ENCODE data around the gene CLEC18C. TPM values are rescaled to one million over a fixed set of nuclear protein-coding genes. Genes with fewer than 3 reads are reported as not detected.

Gene CLEC18C
- total and polyA plus RNA-seq, 2 donors (not counting 1 experiment from before 2014, with no cell fraction given) = 0.01 to 0.17 TPM

GRCh38 chr16:70156207-70156978 is 17.2 kb upstream of the CLEC18C start:
- H3K4me3 ChIP-seq (replicated peaks in 1 of 4; ENCODE audit: control extremely low read depth in 1 of 4, insufficient read depth in 1 of 4, low read depth in 3 of 4, low read length in 4 of 4) = no peak overlapping the region
- H4K20me1 ChIP-seq (ENCODE audit: control insufficient read depth, extremely low read depth, insufficient read depth, low read length) = no peaks in the 10 kb centered on the region
- H2AFZ ChIP-seq (ENCODE audit: low read length) = no peak overlapping the region
- no peak overlapping the region for H3K4me2 ChIP-seq (ENCODE audit: extremely low read depth, insufficient read depth, low read length)
- no peaks in the 10 kb centered on the region for H3K9me3 ChIP-seq (ENCODE audit: control insufficient read depth, insufficient read depth, low read depth, low read length)
- peaks cover 22% of the 10 kb centered on the region for H3K36me3 ChIP-seq (ENCODE audit: control insufficient read depth, insufficient read depth, low read length)
- DNase-seq (ENCODE audit: low read depth in 2 of 2) = no peak
- TF ChIP-seq EZH2 (IDR thresholded peaks at IDR 0.05; ENCODE audit: low read length, missing control alignments) = no peak
- no peak for TF ChIP-seq CTCF (conservative IDR thresholded peaks at IDR 0.05 in 1 of 2, IDR thresholded peaks at IDR 0.05 in 1 of 2; ENCODE audit: low read depth in 1 of 2, low read length in 2 of 2)
- H3K27me3 ChIP-seq (ENCODE audit: control insufficient read depth, insufficient read depth, low read length) = no peaks in the 10 kb centered on the region
- no peak overlapping the region for H3K9ac ChIP-seq (ENCODE audit: insufficient read depth, low read length)
- H3K27ac ChIP-seq (ENCODE audit: insufficient read depth, low read length) = no peak overlapping the region
- no peaks in the 10 kb centered on the region for H3K4me1 ChIP-seq (ENCODE audit: control insufficient read depth, extremely low read depth, insufficient read depth, low read length)
- no peaks in the 10 kb centered on the region for H3K79me2 ChIP-seq (ENCODE audit: control insufficient read depth, insufficient read depth, low read length)

GRCh38 chr16:70157105-70157476 is 16.5 kb upstream of the CLEC18C start:
- H3K9ac ChIP-seq (ENCODE audit: insufficient read depth, low read length) = no peak overlapping the region
- no peaks in the 10 kb centered on the region for H3K79me2 ChIP-seq (ENCODE audit: control insufficient read depth, insufficient read depth, low read length)
- no peaks in the 10 kb centered on the region for H3K9me3 ChIP-seq (ENCODE audit: control insufficient read depth, insufficient read depth, low read depth, low read length)
- no peak for DNase-seq (ENCODE audit: low read depth in 2 of 2)
- no peak overlapping the region for H3K4me3 ChIP-seq (replicated peaks in 1 of 4; ENCODE audit: control extremely low read depth in 1 of 4, insufficient read depth in 1 of 4, low read depth in 3 of 4, low read length in 4 of 4)
- no peak overlapping the region for H3K4me2 ChIP-seq (ENCODE audit: extremely low read depth, insufficient read depth, low read length)
- no peaks in the 10 kb centered on the region for H3K27me3 ChIP-seq (ENCODE audit: control insufficient read depth, insufficient read depth, low read length)
- no peaks in the 10 kb centered on the region for H4K20me1 ChIP-seq (ENCODE audit: control insufficient read depth, extremely low read depth, insufficient read depth, low read length)
- H3K36me3 ChIP-seq (ENCODE audit: control insufficient read depth, insufficient read depth, low read length) = peaks cover 19% of the 10 kb centered on the region
- no peak for TF ChIP-seq CTCF (conservative IDR thresholded peaks at IDR 0.05 in 1 of 2, IDR thresholded peaks at IDR 0.05 in 1 of 2; ENCODE audit: low read depth in 1 of 2, low read length in 2 of 2)
- no peak for TF ChIP-seq EZH2 (IDR thresholded peaks at IDR 0.05; ENCODE audit: low read length, missing control alignments)
- H3K4me1 ChIP-seq (ENCODE audit: control insufficient read depth, extremely low read depth, insufficient read depth, low read length) = peaks cover 3% of the 10 kb centered on the region
- no peak overlapping the region for H2AFZ ChIP-seq (ENCODE audit: low read length)
- no peak overlapping the region for H3K27ac ChIP-seq (ENCODE audit: insufficient read depth, low read length)

- Histone ChIP-seq H3K9me3 (ENCODE audit: control insufficient read depth, insufficient read depth, low read depth, low read length) (no peaks in the 10 kb centered on the region), H3K4me1 (ENCODE audit: control insufficient read depth, extremely low read depth, insufficient read depth, low read length) (peaks cover 7% of the 10 kb centered on the region), H3K9ac (ENCODE audit: insufficient read depth, low read length) (no peak overlapping the region), H3K27me3 (ENCODE audit: control insufficient read depth, insufficient read depth, low read length) (no peaks in the 10 kb centered on the region), H3K79me2 (ENCODE audit: control insufficient read depth, insufficient read depth, low read length) (no peaks in the 10 kb centered on the region), H3K4me3 (replicated peaks in 1 of 4; ENCODE audit: control extremely low read depth in 1 of 4, insufficient read depth in 1 of 4, low read depth in 3 of 4, low read length in 4 of 4) (no peak overlapping the region), H2AFZ (ENCODE audit: low read length) (no peak overlapping the region), H3K36me3 (ENCODE audit: control insufficient read depth, insufficient read depth, low read length) (peaks cover 18% of the 10 kb centered on the region), H3K4me2 (ENCODE audit: extremely low read depth, insufficient read depth, low read length) (no peak overlapping the region), H4K20me1 (ENCODE audit: control insufficient read depth, extremely low read depth, insufficient read depth, low read length) (no peaks in the 10 kb centered on the region), H3K27ac (ENCODE audit: insufficient read depth, low read length) (no peak overlapping the region)
- no peak for DNase-seq (ENCODE audit: low read depth in 2 of 2)
- TF ChIP-seq EZH2 (IDR thresholded peaks at IDR 0.05; ENCODE audit: low read length, missing control alignments) = no peak
- TF ChIP-seq CTCF (conservative IDR thresholded peaks at IDR 0.05 in 1 of 2, IDR thresholded peaks at IDR 0.05 in 1 of 2; ENCODE audit: low read depth in 1 of 2, low read length in 2 of 2) = no peak
Observed at GRCh38 chr16:70157477-70158260, 15.9 kb upstream of the CLEC18C start.

All from fibroblast of lung (primary cell).